ENCODE results near the gene ABCC3. TPM values are rescaled to one million over a fixed set of nuclear protein-coding genes. Genes with fewer than 3 reads are reported as not detected.
A peak's percentile ranks its signal among the peaks of the same experiment; 100 is the strongest.

Gene ABCC3
- total RNA-seq, 2 donors from 2014 or later: 0.22 to 0.91 TPM

GRCh38 chr17:50619489-50619888, 15.2 kb upstream of the ABCC3 start:
- H3K27ac Mint-ChIP-seq: no peak overlapping the region
- Histone ChIP-seq H3K27me3 (ENCODE audit: control insufficient read depth, insufficient read depth, low read length, poor library complexity, severe bottlenecking) (no peaks in the 10 kb centered on the region), H3K9me3 (ENCODE audit: control insufficient read depth, low read length) (no peaks in the 10 kb centered on the region), H3K4me1 (ENCODE audit: control insufficient read depth, insufficient read depth, low read length) (no peaks in the 10 kb centered on the region), H3K9ac (ENCODE audit: extremely low read depth, low read length, poor library complexity, severe bottlenecking) (no peak overlapping the region), H3K36me3 (ENCODE audit: control insufficient read depth, insufficient read depth, low read length) (no peaks in the 10 kb centered on the region), H3K4me3 (ENCODE audit: low read length) (no peak overlapping the region), H3K27ac (ENCODE audit: low read depth, low read length) (no peak overlapping the region)
- WGBS, 2 experiments (ENCODE audit: insufficient coverage in 1 of 2, insufficient read length in 1 of 2): 70 to 78% methylated on average over 3 to 7 of the region's 7 CpGs
- no peaks in the 10 kb centered on the region for H3K36me3 Mint-ChIP-seq (ENCODE audit: low read depth)
- no peaks in the 10 kb centered on the region for H3K27me3 Mint-ChIP-seq (ENCODE audit: insufficient read depth)
- no peaks in the 10 kb centered on the region for H3K9me3 Mint-ChIP-seq
- no peak for DNase-seq
- no peak overlapping the region for H3K4me3 Mint-ChIP-seq
- H3K4me1 Mint-ChIP-seq: peaks cover 14% of the 10 kb centered on the region
- TF ChIP-seq CTCF (conservative IDR thresholded peaks at IDR 0.05): no peak

- no peak for DNase-seq
- H3K27ac ChIP-seq (ENCODE audit: low read depth, low read length): no peak overlapping the region
- no peak for TF ChIP-seq CTCF (conservative IDR thresholded peaks at IDR 0.05)
- H3K36me3 ChIP-seq (ENCODE audit: control insufficient read depth, insufficient read depth, low read length): no peaks in the 10 kb centered on the region
- H3K9me3 ChIP-seq (ENCODE audit: control insufficient read depth, low read length): no peaks in the 10 kb centered on the region
- Mint-ChIP-seq H3K4me1 (peaks cover 14% of the 10 kb centered on the region), H3K27ac (no peak overlapping the region), H3K9me3 (no peaks in the 10 kb centered on the region), H3K27me3 (ENCODE audit: insufficient read depth) (no peaks in the 10 kb centered on the region), H3K4me3 (no peak overlapping the region), H3K36me3 (ENCODE audit: low read depth) (no peaks in the 10 kb centered on the region)
- 59 to 67% methylated on average over 3 to 5 of the region's 5 CpGs for WGBS, 2 experiments (ENCODE audit: insufficient coverage in 1 of 2, insufficient read length in 1 of 2)
- H3K4me3 ChIP-seq (ENCODE audit: low read length): no peak overlapping the region
- no peaks in the 10 kb centered on the region for H3K4me1 ChIP-seq (ENCODE audit: control insufficient read depth, insufficient read depth, low read length)
- no peak overlapping the region for H3K9ac ChIP-seq (ENCODE audit: extremely low read depth, low read length, poor library complexity, severe bottlenecking)
- no peaks in the 10 kb centered on the region for H3K27me3 ChIP-seq (ENCODE audit: control insufficient read depth, insufficient read depth, low read length, poor library complexity, severe bottlenecking)
Measured at GRCh38 chr17:50620237-50620636, 14.4 kb upstream of the ABCC3 start.

- Mint-ChIP-seq H3K4me3 (no peak overlapping the region), H3K27me3 (ENCODE audit: insufficient read depth) (no peaks in the 10 kb centered on the region), H3K4me1 (peaks cover 16% of the 10 kb centered on the region), H3K9me3 (no peaks in the 10 kb centered on the region), H3K36me3 (ENCODE audit: low read depth) (no peaks in the 10 kb centered on the region), H3K27ac (no peak overlapping the region)
- TF ChIP-seq CTCF (conservative IDR thresholded peaks at IDR 0.05): peak; percentile 76
- 55 to 63% methylated on average over 7 to 17 of the region's 17 CpGs for WGBS, 2 experiments (ENCODE audit: insufficient coverage in 1 of 2, insufficient read length in 1 of 2)
- Histone ChIP-seq H3K4me1 (ENCODE audit: control insufficient read depth, insufficient read depth, low read length) (no peaks in the 10 kb centered on the region), H3K36me3 (ENCODE audit: control insufficient read depth, insufficient read depth, low read length) (no peaks in the 10 kb centered on the region), H3K9me3 (ENCODE audit: control insufficient read depth, low read length) (no peaks in the 10 kb centered on the region), H3K27ac (ENCODE audit: low read depth, low read length) (no peak overlapping the region), H3K4me3 (ENCODE audit: low read length) (no peak overlapping the region), H3K9ac (ENCODE audit: extremely low read depth, low read length, poor library complexity, severe bottlenecking) (no peak overlapping the region), H3K27me3 (ENCODE audit: control insufficient read depth, insufficient read depth, low read length, poor library complexity, severe bottlenecking) (no peaks in the 10 kb centered on the region)
- DNase-seq: peak; percentile 93
Measured at GRCh38 chr17:50620858-50621257, 13.8 kb upstream of the ABCC3 start.
